ENCODE results near the gene C17orf50.

Gene C17orf50

GRCh38 chr17:35760587-35760986 lies at the start of gene C17orf50:
Gene C17orf50 (plus strand): TSS chr17:35760887. CDS start chr17:35760942, 55 bp downstream.
- DNase-seq (ENCODE audit: low read depth), result no peak

GRCh38 chr17:35710950-35711349 lies 49.7 kb upstream of the C17orf50 start:
- DNase-seq (ENCODE audit: low read depth), result no peak

DNA sequence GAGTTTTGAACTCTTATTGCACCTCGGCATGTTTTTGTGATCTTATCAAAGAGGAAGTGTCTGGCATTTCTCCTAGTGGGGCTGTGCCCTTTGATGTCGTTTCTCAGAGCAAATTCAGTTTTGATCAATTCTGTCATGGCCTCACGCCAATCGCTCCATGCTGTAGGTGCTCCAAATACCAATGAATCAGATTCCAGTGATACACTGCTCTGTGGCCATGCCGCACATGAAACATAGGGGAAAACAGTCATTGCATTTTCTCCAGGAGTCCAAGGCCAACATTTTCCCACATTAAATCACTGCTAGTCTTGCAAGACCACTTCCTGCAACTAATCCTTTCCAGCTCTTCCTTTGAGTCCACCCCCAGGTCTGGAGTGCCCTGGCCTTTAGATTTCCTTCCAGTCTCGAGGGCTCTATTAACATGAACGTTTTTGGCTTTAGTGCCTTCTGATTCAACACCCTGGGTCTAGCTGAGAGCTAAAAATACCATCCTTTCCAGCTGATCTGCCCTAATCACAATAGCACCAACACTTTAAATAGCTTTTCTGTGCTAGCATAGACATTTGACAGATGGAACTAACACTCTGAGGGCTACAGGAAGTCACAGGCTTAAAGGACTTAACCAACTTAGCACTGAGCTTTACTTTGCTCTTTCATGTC lies 47.5 kb upstream of the C17orf50 start:
- peak; percentile 53 for DNase-seq (ENCODE audit: low read depth)

DNA sequence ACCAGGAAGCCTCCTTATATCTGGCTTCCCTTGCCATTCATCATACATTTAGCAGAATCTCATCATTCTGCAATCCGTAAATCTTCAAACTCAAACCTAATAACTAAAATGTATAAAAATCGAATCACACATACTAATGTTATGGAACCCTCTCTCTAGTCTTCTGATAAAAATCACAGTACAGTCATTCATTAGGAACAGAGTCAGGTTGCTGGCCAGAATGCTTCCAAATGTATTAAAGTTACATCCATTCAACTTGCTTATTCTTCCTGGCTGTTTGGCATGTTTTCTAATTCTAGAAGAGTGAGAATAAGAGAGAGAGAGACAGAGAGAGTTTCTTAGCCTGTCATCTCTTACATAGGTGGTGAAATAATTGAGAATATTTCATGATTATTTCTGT lies 45.7 kb upstream of the C17orf50 start:
- DNase-seq (ENCODE audit: low read depth), result no peak

DNA sequence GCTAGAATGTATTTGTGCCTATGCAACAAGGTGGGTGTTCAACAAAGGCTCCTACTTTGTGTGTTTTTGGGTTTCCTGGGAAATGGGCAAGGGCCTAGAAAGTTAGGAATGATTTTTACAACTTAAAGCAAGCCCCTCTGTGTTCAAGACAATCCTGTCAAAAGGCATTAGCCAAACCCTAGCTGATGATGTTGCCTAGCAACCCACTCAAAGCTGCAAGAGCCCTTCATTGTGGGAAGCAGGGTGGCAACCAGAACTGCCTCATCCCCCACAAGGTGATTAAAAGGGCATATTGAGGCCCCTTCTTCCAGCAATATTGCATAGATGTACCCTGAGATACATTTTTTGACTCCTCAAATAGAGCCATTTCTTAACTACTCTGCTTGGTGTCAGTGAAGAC lies 45.3 kb upstream of the C17orf50 start:
- DNase-seq (ENCODE audit: low read depth), result no peak

DNA sequence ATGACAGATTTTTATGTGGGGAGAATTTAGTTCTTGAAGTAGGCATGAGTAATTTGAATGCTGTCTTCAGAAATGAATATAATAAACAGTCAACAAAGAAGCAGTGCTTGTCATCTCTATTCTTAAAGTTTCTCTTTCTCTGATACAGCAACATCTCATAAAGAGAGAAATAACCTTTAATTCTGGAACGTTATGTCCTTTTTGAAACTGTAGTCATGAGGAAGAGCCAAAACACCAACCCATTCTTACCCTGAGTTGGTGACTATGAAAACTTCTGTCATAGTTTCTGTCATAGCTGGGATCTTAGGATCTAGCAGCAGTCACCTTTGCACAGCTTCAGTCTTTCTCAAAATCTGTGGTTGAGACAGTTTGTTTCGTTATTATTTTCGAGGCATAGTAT lies 44.5 kb upstream of the C17orf50 start:
- DNase-seq (ENCODE audit: low read depth), result no peak

DNA sequence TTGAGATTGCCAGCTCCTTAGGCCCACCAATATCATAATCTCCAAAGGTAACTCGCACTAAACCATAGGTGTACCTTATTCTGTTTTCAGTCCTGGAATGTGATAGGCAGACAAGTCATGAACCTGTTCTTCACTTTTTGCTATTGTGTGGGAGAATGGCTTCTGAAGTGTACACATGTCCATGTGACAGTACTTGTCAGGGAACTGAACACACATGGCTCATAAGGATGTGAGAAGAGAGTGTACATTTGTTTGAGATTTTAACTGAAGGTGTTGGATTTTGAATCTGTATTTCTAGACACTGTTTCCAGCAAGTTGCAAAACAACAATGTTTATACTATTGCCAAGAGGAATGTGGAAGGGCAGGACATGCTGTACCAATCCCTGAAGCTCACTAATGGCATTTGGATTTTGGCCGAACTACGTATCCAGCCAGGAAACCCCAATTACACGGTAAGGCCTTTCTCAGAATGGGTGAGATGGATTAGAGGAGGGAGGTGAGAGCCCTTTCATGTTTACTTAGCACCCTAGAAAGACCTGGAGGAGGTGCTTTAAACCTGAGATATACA lies 43.7 kb upstream of the C17orf50 start:
- DNase-seq (ENCODE audit: low read depth), result peak; percentile 55

DNA sequence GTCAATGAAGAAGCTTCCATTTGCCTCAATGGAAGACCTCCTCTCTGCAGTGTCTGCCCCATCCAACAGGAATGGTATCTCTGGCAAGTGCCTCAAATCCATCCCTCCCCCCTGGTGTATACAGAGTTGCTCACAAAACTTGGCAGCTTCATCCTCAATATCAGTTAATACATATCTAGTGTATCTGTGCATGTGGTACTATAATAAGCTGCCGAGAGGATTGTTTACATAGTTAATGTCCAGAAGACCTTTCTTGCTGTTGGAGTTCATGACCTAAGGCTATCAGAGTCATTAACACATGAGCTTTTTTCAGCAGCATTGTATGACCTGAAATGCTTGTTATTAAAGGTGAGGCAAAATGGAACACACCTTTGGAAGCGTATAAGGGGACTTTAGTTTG lies 43.2 kb upstream of the C17orf50 start:
- DNase-seq (ENCODE audit: low read depth), result no peak

GRCh38 chr17:35723735-35724134 lies 37.0 kb upstream of the C17orf50 start:
- no peak for DNase-seq (ENCODE audit: low read depth)

DNA sequence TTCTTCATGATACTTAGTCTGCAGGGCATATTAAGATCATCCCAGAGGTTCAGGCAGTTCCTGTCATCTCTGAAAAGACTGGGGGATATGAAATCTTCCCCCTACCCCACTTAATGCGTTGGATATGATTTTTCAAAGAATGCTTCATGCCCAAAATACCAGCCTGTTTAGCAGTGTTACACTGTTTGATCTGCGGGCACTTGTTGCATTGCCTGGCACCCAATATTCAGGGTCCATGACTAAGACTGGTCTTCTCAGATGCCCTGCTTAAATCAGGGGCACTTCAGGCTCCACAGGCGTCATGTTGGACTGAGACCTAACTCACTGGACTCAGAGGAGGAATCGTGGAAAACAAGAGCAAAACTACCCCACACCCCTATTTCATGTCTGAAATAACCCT lies 35.6 kb upstream of the C17orf50 start:
- no peak for DNase-seq (ENCODE audit: low read depth)

DNA sequence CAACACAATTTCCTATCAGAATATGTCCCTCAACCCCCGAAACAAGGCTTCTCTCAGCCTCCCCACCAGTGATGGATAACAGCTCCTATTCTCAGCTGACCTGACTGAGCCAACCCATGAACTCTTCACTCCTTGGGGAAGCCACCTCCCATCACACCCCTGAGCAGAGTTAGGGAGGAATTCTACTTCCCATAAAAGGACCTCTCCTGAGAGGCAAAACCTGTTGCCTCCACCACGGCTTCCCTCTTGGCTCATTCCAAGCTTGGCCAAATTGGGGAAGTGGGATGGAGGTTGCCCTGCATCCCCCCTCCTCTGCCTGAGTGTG lies 34.9 kb upstream of the C17orf50 start:
- no peak for DNase-seq (ENCODE audit: low read depth)

GRCh38 chr17:35726127-35726952 lies 34.3 kb upstream of the C17orf50 start:
- DNase-seq (ENCODE audit: low read depth), result peak; percentile 90

DNA sequence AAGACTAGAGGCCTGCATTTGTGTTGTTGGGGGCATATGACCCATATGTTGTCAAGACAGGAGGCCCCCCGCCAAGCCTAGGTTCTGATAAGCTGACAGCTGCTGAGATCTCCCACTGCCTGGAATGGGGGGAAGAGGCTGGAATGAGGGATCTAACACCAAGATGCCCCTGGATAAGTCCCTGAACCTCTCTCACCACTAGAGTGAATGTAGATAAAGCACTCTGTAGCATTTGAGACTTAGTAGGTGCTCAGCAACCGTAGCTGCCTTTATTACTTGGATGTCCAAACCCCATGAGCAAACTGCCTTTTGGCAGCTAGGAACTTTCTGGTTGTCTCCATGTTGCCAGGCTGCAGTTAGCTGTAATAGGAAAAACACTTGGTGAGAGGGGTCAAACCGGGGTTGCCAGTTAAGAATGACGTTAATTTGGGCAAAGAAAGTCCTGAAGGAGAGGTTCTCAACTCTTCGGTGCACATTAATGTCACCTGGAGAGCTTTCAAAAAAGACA lies 33.7 kb upstream of the C17orf50 start:
- no peak for DNase-seq (ENCODE audit: low read depth)

GRCh38 chr17:35727635-35728034 lies 33.1 kb upstream of the C17orf50 start:
- DNase-seq (ENCODE audit: low read depth), result no peak

GRCh38 chr17:35728551-35728950 lies 32.1 kb upstream of the C17orf50 start:
- DNase-seq (ENCODE audit: low read depth), result no peak

DNA sequence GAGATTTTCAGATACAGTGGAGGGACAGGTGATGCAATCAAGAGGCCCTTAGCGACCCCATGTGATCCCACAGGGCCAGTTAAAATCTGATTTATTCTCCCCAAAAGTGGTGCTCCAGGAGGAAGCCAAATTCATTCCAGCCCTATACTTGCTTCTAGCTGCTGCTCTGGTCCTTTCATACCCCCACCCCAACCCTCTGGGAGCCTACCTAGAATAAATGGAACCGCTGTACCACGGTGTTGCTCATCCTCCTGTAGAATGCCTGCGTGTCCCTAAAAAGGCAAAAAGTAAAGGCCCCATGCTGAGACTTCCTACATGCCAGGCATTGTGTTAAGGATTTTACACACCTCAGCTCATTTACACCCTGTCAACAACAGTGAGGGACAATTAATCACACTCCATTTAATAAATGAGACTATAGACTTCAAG lies 31.3 kb upstream of the C17orf50 start:
- no peak for DNase-seq (ENCODE audit: low read depth)

DNA sequence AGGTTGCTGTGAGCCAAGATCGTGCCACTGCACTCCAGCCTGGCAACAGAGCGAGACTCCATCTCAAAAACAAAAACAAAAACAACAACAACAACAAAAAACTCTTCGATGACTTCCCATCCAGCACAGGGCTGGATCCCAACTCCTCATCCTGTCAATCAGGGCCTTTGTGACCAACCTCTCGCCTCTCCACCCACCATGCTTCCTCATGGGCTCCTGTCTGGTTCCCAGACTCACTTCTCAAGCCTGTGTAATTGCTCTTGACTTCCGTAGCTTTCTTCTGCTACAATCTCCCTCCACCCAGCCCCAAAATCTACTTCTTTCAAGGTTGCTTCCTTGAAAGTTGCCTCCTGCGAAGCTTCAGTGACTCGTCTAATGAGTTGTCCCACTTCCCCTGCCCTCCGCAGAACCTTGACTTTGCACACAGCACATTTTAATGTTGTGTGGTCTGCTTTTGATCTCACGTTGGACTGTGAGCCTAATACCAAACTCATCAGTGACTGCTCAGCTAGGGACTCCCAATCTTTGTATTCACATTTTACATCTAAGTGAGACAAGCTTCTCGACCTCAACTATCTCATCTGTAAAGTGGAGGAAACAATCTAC lies 30.2 kb upstream of the C17orf50 start:
- DNase-seq (ENCODE audit: low read depth), result no peak

DNA sequence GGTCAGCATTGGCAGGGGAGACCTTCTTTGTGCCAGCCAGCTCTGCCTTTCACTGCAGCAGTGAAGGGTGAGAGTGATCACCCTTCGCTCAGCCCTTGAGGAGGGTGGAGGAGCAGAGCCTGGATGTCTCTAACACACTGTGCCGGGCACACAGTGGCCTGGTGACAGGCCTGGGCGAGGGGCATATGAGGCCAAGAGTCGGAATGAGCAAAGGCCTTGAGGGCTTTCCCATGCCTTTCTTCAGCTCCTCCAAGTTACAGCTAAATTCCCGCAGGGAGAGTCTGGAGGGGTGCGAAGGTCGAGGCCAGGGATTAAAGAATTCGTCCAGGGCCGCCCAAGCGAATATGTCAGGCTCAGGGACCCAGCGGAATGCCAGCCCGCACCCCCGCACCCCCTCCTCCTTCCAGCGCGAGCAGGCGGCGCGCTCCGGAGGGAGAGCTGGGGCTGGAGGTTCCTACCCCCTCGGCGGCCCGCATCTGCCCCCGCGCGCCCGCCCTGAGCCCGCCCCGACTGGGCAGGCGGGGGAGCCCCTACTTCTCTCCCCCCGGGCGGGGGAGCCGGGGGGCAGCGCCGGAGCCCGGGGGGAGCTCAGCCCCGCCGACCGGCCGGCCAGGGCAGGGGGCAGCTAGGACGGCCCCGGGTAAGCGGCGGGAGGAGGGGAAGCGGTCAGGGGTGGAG lies 29.3 kb upstream of the C17orf50 start, which contains the start of gene RASL10B:
RASL10B (plus strand) TSS at position 401 of the 678 bp plus-strand sequence. CDS start 3,546 bp downstream, outside the sequence.
- peak; percentile 20 for DNase-seq (ENCODE audit: low read depth)

DNA sequence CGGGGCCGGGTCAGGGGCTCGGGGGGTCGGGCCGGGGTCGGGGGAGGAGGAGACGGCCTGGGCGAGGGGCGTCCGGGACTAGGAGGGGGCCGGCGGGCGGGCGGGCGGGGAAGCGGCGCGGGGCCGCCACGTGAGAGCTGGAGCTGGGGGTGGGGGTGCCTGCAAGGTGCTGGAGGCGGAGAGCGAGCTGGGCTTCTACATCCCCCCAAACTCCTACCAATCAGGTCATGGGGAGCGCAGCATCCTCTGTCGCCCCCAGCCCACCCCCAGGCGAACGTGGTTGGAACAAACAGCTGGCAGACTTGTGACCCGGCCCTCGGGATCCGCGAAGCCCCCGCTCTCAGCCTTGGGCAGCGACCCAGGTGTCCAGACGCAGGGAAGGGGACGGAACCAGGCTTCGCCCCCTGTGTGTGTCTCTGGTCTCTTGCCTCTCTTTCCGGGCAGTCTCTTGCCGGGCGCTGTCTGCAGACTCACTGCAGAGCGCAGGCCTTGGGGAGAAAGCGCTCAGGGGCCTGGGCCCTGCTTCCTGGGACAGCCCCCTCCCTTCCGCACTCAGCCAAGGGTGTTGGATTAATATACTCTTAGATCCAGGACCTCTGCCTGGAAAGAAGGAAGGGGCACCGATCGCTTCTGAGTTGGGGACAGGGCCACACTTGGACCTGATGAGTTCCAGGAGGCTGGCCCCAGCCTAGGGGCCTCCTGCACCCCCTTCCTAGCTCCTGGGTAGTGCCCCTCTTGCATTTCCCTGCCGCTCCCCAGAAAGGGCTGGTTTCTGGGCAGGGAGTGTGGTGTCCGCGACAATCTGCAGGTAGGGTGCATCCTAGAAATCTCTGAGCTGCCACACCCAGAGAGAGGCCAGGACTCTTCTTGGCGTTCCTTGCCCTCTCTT lies 28.5 kb upstream of the C17orf50 start:
- no peak for DNase-seq (ENCODE audit: low read depth)

DNA sequence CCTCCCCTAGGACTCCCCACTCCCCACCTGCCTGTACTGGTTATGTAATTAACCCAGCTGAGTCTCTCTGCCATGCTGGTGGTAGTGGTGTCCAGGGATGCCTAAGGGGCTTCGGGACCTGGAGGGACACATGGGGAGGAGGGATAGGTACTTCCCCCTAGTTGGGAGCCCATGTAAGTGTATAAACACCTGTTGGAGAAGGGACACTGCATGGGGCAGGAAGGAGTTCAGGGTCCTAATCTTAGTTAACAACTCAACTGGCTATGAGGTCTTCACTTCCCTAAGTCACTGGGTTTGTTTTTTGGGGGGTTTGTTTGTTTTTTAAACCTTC lies 27.9 kb upstream of the C17orf50 start:
- no peak for DNase-seq (ENCODE audit: low read depth)

DNA sequence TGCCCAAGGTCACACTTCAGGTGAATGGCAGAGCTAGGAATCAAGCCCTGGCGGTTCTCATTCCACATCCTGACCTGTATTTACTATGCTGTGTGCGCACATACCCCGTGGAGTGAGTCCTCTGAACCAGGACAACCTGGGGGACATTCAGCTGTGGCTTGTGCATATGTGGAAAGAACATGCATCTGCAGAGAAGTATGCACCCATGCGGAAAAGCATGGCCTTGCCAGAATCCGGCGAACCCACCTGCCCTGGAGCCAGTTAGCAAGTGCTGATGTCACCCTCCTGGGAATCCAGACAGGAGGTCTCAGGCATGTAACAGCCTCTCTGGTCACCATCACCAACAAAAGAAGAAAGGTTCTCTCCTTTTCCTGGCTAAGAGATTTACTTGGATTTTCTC lies 27.3 kb upstream of the C17orf50 start:
- no peak for DNase-seq (ENCODE audit: low read depth)

Measured in fibroblast of the conjunctiva (primary cell).